HL-60 (cell line): ENCODE data around the gene FANCG.

ENCODE experiments used
- POLR2AphosphoS5 ChIP-seq: IDR thresholded peaks from 2 replicates; pipeline ENCODE4 v1.6.1; 2012; ENCODE audit warnings: low read depth
- TF ChIP-seq, protein P1 (sequence below): IDR thresholded peaks from one replicate; pipeline ENCODE4 v1.5.1; 2011; ENCODE audit warnings: low read length, control low read depth, inconsistent platforms; ENCODE audit not compliant: insufficient read depth

DNA sequence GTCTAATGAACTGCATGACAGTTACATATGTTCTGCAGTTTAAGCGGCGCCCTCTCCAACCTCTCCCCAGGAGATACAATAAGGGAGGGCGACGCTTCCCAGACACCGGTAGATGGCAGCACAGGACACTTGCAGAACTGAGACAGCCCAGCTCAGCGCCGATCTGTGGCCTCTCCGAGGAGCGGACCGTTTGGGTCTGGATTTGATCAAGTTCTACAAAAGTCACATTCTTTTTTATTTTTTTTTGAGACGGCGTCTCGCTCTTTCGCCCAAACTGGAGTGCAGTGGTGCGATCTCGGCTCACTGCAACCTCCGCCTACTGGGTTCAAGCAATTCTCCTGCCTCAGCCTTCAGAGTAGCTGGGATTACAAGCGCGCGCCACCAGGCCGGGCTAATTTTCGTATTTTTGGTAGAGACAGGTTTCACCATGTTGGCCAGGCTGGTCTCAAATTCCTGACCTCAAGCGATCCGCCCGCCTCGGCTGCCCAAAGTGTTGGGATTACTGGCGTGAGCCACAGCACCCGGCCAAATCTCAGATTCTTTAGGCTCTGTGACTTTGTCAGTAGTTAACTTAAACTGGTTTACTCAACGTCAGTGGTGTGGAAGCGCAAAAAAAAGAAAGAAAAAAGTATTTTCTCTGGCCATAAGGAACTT lies 37.3 kb upstream of the FANCG start:
- TF ChIP-seq, protein P1, sequence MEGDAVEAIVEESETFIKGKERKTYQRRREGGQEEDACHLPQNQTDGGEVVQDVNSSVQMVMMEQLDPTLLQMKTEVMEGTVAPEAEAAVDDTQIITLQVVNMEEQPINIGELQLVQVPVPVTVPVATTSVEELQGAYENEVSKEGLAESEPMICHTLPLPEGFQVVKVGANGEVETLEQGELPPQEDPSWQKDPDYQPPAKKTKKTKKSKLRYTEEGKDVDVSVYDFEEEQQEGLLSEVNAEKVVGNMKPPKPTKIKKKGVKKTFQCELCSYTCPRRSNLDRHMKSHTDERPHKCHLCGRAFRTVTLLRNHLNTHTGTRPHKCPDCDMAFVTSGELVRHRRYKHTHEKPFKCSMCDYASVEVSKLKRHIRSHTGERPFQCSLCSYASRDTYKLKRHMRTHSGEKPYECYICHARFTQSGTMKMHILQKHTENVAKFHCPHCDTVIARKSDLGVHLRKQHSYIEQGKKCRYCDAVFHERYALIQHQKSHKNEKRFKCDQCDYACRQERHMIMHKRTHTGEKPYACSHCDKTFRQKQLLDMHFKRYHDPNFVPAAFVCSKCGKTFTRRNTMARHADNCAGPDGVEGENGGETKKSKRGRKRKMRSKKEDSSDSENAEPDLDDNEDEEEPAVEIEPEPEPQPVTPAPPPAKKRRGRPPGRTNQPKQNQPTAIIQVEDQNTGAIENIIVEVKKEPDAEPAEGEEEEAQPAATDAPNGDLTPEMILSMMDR, result peak; percentile 87
- no peak for TF ChIP-seq POLR2AphosphoS5
